Esophagus muscularis mucosa (tissue), 4 donors: ENCODE measurements around the gene ERBB2. TPM values are rescaled to one million over a fixed set of nuclear protein-coding genes. Genes with fewer than 3 reads are reported as not detected.
"Not testable (repeated sequence)": the region's sequence is repeated elsewhere in the genome, so short reads cannot be mapped to it uniquely, and the experiment has no call there.

Experiments
- DNase-seq: peaks from one replicate; pipeline ENCODE4 v3.0.0-alpha.2; 2017; ENCODE audit errors: extremely low spot score
- H3K27ac ChIP-seq, 4 donors: fragments of 200-600 bp; sonication (generic); replicated peaks in 1 of 4; 1 replicate in 3 of 4; 2 replicates in 1 of 4; pipeline ENCODE4 v1.5.1; 2016 to 2019; ENCODE audit warnings: mild to moderate bottlenecking in 1 of 4
- H3K27me3 ChIP-seq, 4 donors: fragments of 200-600 bp; sonication (generic); one replicate each; pipeline versions ENCODE4 v1.5.1 to v1.6.0; 2016 to 2019
- H3K36me3 ChIP-seq, 4 donors: fragments of 200-600 bp; sonication (generic); one replicate each; pipeline ENCODE4 v1.5.1; 2016 to 2019
- H3K4me1 ChIP-seq, 4 donors: fragments of 200-600 bp; sonication (generic); one replicate each; pipeline ENCODE4 v1.5.1; 2016 to 2019
- H3K4me3 ChIP-seq, 4 donors: fragments of 200-600 bp; sonication (generic); 1 replicate in 2 of 4; 2 replicates in 2 of 4; pipeline ENCODE4 v1.5.1; 2016 to 2019; ENCODE audit warnings: mild to moderate bottlenecking in 4 of 4, moderate library complexity in 1 of 4
- H3K9me3 ChIP-seq, 4 donors: fragments of 200-600 bp; sonication (generic); 1 replicate in 3 of 4; 2 replicates in 1 of 4; pipeline ENCODE4 v1.5.1; 2016 to 2019
- EP300 ChIP-seq: sonication (generic); formaldehyde crosslinking; IDR thresholded peaks from one replicate; pipeline ENCODE4 v1.6.1; 2017; ENCODE audit warnings: antibody characterized with exemption
- POLR2A ChIP-seq: fragments of 450-650 bp; IDR thresholded peaks from one replicate; pipeline ENCODE4 v1.6.1; 2017; ENCODE audit warnings: antibody characterized with exemption, moderate library complexity, mild to moderate bottlenecking, low read depth
- POLR2AphosphoS5 ChIP-seq, 2 donors: sonication (generic); formaldehyde crosslinking; IDR thresholded peaks; one replicate each; pipeline ENCODE4 v1.6.1; 2017; ENCODE audit warnings: antibody characterized with exemption in 2 of 2
- WGBS: methylation state at CpG from one replicate; pipeline ENCODE4 v1.1.5; 2018; 5-methylcytosine and 5-hydroxymethylcytosine counted together
- intact Hi-C: fragments of 100-400 bp; cut with DNase I; formaldehyde crosslinking; loops from one replicate; pipeline ENCODE4 v1.15.1; 2023
- total RNA-seq, 4 donors: library from RNA; depleted of rRNA; stranded (reverse); fragments of >200 nt; gene quantifications; one replicate each; pipeline versions ENCODE4 v1.1.0 to v1.2.1, GENCODE V29; 2016
- TF ChIP-seq, protein P1 (sequence below), 3 experiments: fragments of 200-600 bp in 2 of 3; fragments of 450-650 bp in 1 of 3; sonication (generic) in 2 of 3; IDR thresholded peaks; one replicate each; pipeline ENCODE4 v1.5.1; 2017 to 2019; ENCODE audit warnings: antibody characterized with exemption in 3 of 3, mild to moderate bottlenecking in 2 of 3, moderate library complexity in 1 of 3

ERBB2 gene
- total RNA-seq, 4 donors from 2014 or later: 36.8 to 67.7 (median 57.7) TPM

DNA sequence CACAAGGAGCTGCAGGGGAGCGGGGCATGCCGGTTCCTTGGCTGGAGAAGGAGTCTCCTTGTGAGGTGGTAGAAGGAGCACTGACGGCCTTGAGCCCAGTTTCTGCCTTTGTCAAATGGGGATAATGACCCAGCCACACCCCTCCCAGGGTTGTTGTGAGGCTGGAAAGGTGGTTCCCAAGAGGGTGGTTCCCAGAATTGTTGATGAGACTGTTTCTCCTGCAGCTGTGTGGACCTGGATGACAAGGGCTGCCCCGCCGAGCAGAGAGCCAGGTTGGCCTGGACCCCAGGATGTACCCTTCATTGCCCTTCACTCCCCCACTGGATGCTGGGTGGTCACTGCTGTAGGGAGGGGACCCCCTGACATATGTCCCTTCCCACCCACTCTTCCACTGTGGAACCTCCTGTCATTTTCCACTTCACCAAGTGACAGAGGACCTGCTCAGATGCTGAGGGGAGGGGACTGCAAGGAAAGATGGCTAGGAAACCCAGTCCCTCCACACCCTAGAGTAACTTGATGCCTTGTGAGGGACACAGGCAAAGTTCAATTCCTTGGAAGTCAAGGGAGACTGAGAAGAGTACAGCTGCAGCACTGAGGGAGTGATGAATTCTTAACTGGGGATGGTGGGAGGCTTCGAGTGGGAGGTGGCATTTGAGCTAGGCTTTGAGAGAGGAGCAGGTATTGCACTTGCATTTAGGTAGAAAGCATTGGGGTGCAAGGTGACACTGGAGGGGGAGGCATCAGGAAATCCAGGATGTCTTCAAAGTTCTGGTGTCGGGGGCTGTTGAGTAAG lies 19.9 kb downstream of the ERBB2 start:
- Histone ChIP-seq H3K36me3 (peaks cover 12 to 91% (median 79%) of the 10 kb centered on the region in 4 donors), H3K9me3 (no peaks in the 10 kb centered on the region), H3K27ac (no peak overlapping the region), H3K4me3 (no peak overlapping the region), H3K4me1 (peaks cover 0 to 5% (median 0%) of the 10 kb centered on the region in 4 donors), H3K27me3 (no peaks in the 10 kb centered on the region)
- 88% methylated on average over 7 of the region's 7 CpGs for WGBS
- no peak for DNase-seq
- intact Hi-C loops: no loop called here
- TF ChIP-seq EP300: no peak
- TF ChIP-seq POLR2AphosphoS5 (IDR thresholded peaks at IDR 0.05): no peak
- no peak for TF ChIP-seq POLR2A
- TF ChIP-seq, protein P1, sequence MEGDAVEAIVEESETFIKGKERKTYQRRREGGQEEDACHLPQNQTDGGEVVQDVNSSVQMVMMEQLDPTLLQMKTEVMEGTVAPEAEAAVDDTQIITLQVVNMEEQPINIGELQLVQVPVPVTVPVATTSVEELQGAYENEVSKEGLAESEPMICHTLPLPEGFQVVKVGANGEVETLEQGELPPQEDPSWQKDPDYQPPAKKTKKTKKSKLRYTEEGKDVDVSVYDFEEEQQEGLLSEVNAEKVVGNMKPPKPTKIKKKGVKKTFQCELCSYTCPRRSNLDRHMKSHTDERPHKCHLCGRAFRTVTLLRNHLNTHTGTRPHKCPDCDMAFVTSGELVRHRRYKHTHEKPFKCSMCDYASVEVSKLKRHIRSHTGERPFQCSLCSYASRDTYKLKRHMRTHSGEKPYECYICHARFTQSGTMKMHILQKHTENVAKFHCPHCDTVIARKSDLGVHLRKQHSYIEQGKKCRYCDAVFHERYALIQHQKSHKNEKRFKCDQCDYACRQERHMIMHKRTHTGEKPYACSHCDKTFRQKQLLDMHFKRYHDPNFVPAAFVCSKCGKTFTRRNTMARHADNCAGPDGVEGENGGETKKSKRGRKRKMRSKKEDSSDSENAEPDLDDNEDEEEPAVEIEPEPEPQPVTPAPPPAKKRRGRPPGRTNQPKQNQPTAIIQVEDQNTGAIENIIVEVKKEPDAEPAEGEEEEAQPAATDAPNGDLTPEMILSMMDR (IDR thresholded peaks at IDR 0.05): no peak

DNA sequence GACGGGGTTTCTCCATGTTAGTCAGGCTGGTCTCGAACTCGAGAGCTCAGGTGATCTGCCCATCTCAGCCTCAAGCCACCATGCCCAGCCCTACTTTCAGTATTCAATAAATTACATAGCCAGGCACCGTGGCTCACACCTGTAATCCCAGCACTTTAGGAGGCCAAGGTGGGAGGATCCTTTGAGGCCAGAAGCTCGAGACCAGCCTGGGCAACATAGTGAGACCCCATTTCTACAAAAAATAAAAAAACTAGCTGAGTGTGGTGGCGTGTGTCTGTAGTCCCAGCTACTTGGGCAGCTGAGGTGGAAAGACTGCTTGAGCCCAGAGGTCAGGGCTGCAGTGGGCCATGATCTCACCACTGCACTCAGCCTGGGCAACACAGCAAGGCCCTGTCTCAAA lies 22.2 kb downstream of the ERBB2 start:
- DNase-seq: no peak
- Histone ChIP-seq H3K4me3 (no peak overlapping the region), H3K27ac (no peak overlapping the region), H3K4me1 (no peaks in the 10 kb centered on the region), H3K27me3 (no peaks in the 10 kb centered on the region), H3K36me3 (peaks cover 0 to 91% (median 79%) of the 10 kb centered on the region in 4 donors), H3K9me3 (no peaks in the 10 kb centered on the region)
- intact Hi-C loops: no loop called here
- TF ChIP-seq EP300 (no peak), POLR2AphosphoS5 (IDR thresholded peaks at IDR 0.05) (no peak), POLR2A (no peak)
- TF ChIP-seq, protein P1 (IDR thresholded peaks at IDR 0.05): no peak
- WGBS: 90% methylated on average over 6 of the region's 6 CpGs

DNA sequence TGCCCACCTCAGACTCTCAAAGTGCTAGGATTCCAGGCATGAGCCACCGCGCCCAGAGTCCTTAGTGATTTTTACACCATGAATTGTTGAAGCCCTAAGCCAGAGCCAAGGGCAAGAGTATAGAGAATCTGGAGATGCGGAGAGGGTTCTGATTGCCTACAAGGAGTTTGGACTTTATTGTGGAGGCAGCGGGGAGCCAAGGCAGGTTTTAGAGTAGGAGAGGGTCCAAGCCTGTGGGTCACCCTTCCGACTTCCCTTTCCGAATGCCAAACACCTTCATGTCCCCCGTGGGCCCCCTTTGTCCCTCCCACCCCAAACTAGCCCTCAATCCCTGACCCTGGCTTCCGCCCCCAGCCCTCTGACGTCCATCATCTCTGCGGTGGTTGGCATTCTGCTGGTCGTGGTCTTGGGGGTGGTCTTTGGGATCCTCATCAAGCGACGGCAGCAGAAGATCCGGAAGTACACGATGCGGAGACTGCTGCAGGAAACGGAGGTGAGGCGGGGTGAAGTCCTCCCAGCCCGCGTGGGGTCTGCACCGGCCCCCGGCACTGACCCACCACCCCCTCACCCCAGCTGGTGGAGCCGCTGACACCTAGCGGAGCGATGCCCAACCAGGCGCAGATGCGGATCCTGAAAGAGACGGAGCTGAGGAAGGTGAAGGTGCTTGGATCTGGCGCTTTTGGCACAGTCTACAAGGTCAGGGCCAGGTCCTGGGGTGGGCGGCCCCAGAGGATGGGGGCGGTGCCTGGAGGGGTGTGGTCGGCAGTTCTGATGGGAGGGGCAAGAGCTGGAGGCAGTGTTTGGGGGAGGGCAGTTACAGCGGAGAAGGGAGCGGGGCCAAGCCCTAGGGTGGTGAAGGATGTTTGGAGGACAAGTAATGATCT lies 23.3 kb downstream of the ERBB2 start:
- intact Hi-C loops: no loop called here
- TF ChIP-seq POLR2A (no peak), EP300 (no peak)
- H3K27ac ChIP-seq: no peak overlapping the region
- no peak overlapping the region for H3K4me3 ChIP-seq
- 85% methylated on average over 34 of the region's 34 CpGs for WGBS
- no peaks in the 10 kb centered on the region for H3K9me3 ChIP-seq
- no peak for DNase-seq
- H3K4me1 ChIP-seq: peaks cover 0 to 5% (median 0%) of the 10 kb centered on the region in 4 donors
- H3K27me3 ChIP-seq: no peaks in the 10 kb centered on the region
- peaks cover 9 to 91% (median 79%) of the 10 kb centered on the region in 4 donors for H3K36me3 ChIP-seq

DNA sequence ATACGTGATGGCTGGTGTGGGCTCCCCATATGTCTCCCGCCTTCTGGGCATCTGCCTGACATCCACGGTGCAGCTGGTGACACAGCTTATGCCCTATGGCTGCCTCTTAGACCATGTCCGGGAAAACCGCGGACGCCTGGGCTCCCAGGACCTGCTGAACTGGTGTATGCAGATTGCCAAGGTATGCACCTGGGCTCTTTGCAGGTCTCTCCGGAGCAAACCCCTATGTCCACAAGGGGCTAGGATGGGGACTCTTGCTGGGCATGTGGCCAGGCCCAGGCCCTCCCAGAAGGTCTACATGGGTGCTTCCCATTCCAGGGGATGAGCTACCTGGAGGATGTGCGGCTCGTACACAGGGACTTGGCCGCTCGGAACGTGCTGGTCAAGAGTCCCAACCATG lies 24.9 kb downstream of the ERBB2 start:
- intact Hi-C loops: loop anchor here (5.0 kb wide), 3 partner anchors 37 to 102 kb away; partner anchors contain the start of genes PGAP3 and STARD3
- DNase-seq: no peak

DNA sequence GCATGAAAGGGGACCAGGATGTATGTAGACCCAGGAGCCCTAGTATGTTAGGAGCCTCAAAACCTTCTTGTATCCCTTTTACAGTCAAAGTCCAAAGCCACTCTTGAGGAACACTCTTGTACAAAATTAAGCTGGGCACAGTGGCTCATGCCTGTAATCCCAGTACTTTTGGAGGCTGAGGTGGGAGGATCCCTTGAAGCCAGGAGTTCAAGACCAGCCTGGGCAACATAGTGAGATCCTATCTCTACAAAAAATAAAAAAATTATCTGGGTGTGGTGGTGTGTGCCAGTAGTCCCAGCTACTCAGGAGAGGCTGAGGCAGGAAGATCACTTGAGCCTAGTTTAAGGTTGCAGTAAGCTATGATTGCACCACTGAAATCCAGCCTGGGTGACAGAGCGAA lies 26.1 kb downstream of the ERBB2 start:
- H3K4me1 ChIP-seq: peaks cover 11 to 22% (median 15%) of the 10 kb centered on the region in 4 donors
- not testable (repeated sequence) for H3K4me3 ChIP-seq, DNase-seq, H3K27me3 ChIP-seq, H3K27ac ChIP-seq, H3K9me3 ChIP-seq
- peaks cover 10 to 71% (median 67%) of the 10 kb centered on the region in 4 donors for H3K36me3 ChIP-seq
- intact Hi-C loops: loop anchor here (5.0 kb wide), 3 partner anchors 39 to 104 kb away; partner anchors contain the start of genes PGAP3 and STARD3
- WGBS: 96% methylated on average over 1 of the region's 1 CpG

More for the DNA sequence above, 24.9 kb downstream of the ERBB2 start:
- H3K36me3 ChIP-seq: peaks cover 10 to 82% (median 76%) of the 10 kb centered on the region in 4 donors
- H3K4me1 ChIP-seq: peaks cover 5 to 18% (median 8%) of the 10 kb centered on the region in 4 donors
- TF ChIP-seq, protein P1 (IDR thresholded peaks at IDR 0.05): no peak
- TF ChIP-seq POLR2A (no peak), POLR2AphosphoS5 (IDR thresholded peaks at IDR 0.05) (no peak), EP300 (no peak)
- no peaks in the 10 kb centered on the region for H3K27me3 ChIP-seq
- H3K27ac ChIP-seq: no peak overlapping the region
- no peaks in the 10 kb centered on the region for H3K9me3 ChIP-seq
- whole genome bisulfite sequencing: 94% methylated on average over 12 of the region's 13 CpGs
- no peak overlapping the region for H3K4me3 ChIP-seq
